Natural killer cell (primary cell): ENCODE measurements around the gene CREG1. TPM values are rescaled to one million over a fixed set of nuclear protein-coding genes. Genes with fewer than 3 reads are reported as not detected.

Source experiments
- ATAC-seq, 3 donors: fragments of 150-1000 bp in 2 of 3; fragments of 200-7000 bp in 1 of 3; cut with Tn5 transposase; 1 replicate in 1 of 3; 2 replicates in 2 of 3; pipeline ENCODE4 v1.10.0; 2021; ENCODE audit warnings: mild to moderate bottlenecking in 2 of 3, moderate library complexity in 2 of 3
- DNase-seq, 2 donors: peaks; one replicate each; pipeline versions ENCODE4 v3.0.0 to v3.0.0-alpha.2; 2013 to 2021; ENCODE audit warnings: mixed read lengths in 1 of 2
- H3K27ac ChIP-seq: one replicate; pipeline ENCODE4 v1.5.1; 2013; ENCODE audit warnings: mild to moderate bottlenecking, low read length
- H3K27me3 ChIP-seq: one replicate; pipeline ENCODE4 v1.6.1; 2013; ENCODE audit warnings: low read length; ENCODE audit not compliant: control insufficient read depth, insufficient read depth
- H3K36me3 ChIP-seq: one replicate; pipeline ENCODE4 v1.6.1; 2013; ENCODE audit warnings: low read length; ENCODE audit not compliant: control insufficient read depth, insufficient read depth
- H3K4me1 ChIP-seq: one replicate; pipeline ENCODE4 v1.6.1; 2013; ENCODE audit warnings: low read length; ENCODE audit not compliant: control insufficient read depth, insufficient read depth
- H3K4me3 ChIP-seq: one replicate; pipeline ENCODE4 v1.5.1; 2013; ENCODE audit warnings: low read length
- H3K9me3 ChIP-seq: one replicate; pipeline ENCODE4 v1.6.1; 2013; ENCODE audit warnings: low read length; ENCODE audit not compliant: control insufficient read depth, insufficient read depth
- H3K27ac Mint-ChIP-seq, 2 donors: one replicate each; pipeline ENCODE4 v1.8.0; 2022; ENCODE audit warnings: mild to moderate bottlenecking in 2 of 2, mixed read lengths in 2 of 2, moderate library complexity in 1 of 2
- H3K27me3 Mint-ChIP-seq, 2 donors: one replicate each; pipeline ENCODE4 v1.8.0; 2022; ENCODE audit warnings: low read depth in 2 of 2, mixed read lengths in 2 of 2
- H3K36me3 Mint-ChIP-seq: one replicate; pipeline ENCODE4 v1.8.0; 2022; ENCODE audit warnings: mixed read lengths
- H3K4me1 Mint-ChIP-seq, 2 donors: one replicate each; pipeline ENCODE4 v1.8.0; 2022; ENCODE audit warnings: mixed read lengths in 2 of 2
- H3K4me3 Mint-ChIP-seq: one replicate; pipeline ENCODE4 v1.8.0; 2022; ENCODE audit warnings: mild to moderate bottlenecking, moderate library complexity, mixed read lengths
- H3K9me3 Mint-ChIP-seq, 2 donors: one replicate each; pipeline ENCODE4 v1.8.0; 2022; ENCODE audit warnings: mixed read lengths in 2 of 2
- WGBS: methylation state at CpG from one replicate; pipeline ENCODE4 v1.1.7; 2013; ENCODE audit warnings: missing lambda C conversion rate; ENCODE audit not compliant: insufficient coverage; 5-methylcytosine and 5-hydroxymethylcytosine counted together
- intact Hi-C: fragments of 100-400 bp; cut with micrococcal nuclease; formaldehyde crosslinking; loops from one replicate; pipeline ENCODE4 v1.14.2; 2022
- total RNA-seq, 4 donors: library from RNA; stranded (reverse); fragments of 120-200 nt in 1 of 4; gene quantifications; one replicate each; pipeline versions ENCODE4 v1.2.3 to v1.2.4, GENCODE V29; 2013 to 2022
- TF ChIP-seq, protein P1 (sequence below): fragments of 200-600 bp; IDR thresholded peaks from one replicate; pipeline ENCODE4 v1.8.0; 2022; ENCODE audit warnings: antibody characterized with exemption

Gene CREG1
- total RNA-seq, 3 donors from 2014 or later (not counting 1 experiment from before 2014, with no cell fraction given) = 6.7 to 15.8 (median 8.9) TPM

GRCh38 chr1:167528057-167528728 is 25.4 kb downstream of the CREG1 start:
- Mint-ChIP-seq H3K4me1 (peaks cover 0 to 5% of the 10 kb centered on the region in 2 donors), H3K27me3 (peaks cover 0 to 4% of the 10 kb centered on the region in 2 donors), H3K36me3 (no peaks in the 10 kb centered on the region), H3K27ac (no peak overlapping the region), H3K9me3 (no peaks in the 10 kb centered on the region), H3K4me3 (no peak overlapping the region)
- whole genome bisulfite sequencing = 95% methylated on average over 3 of the region's 3 CpGs
- TF ChIP-seq, protein P1, sequence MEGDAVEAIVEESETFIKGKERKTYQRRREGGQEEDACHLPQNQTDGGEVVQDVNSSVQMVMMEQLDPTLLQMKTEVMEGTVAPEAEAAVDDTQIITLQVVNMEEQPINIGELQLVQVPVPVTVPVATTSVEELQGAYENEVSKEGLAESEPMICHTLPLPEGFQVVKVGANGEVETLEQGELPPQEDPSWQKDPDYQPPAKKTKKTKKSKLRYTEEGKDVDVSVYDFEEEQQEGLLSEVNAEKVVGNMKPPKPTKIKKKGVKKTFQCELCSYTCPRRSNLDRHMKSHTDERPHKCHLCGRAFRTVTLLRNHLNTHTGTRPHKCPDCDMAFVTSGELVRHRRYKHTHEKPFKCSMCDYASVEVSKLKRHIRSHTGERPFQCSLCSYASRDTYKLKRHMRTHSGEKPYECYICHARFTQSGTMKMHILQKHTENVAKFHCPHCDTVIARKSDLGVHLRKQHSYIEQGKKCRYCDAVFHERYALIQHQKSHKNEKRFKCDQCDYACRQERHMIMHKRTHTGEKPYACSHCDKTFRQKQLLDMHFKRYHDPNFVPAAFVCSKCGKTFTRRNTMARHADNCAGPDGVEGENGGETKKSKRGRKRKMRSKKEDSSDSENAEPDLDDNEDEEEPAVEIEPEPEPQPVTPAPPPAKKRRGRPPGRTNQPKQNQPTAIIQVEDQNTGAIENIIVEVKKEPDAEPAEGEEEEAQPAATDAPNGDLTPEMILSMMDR = no peak
- Histone ChIP-seq H3K27ac (no peak overlapping the region), H3K4me1 (no peaks in the 10 kb centered on the region), H3K4me3 (no peak overlapping the region), H3K9me3 (no peaks in the 10 kb centered on the region), H3K27me3 (no peaks in the 10 kb centered on the region), H3K36me3 (no peaks in the 10 kb centered on the region)
- ATAC-seq (no peak), DNase-seq (no peak)
- intact Hi-C loops = no loop called here

- H3K27ac ChIP-seq = no peak overlapping the region
- ATAC-seq (no peak), DNase-seq (no peak)
- intact Hi-C loops = no loop called here
- Mint-ChIP-seq H3K9me3 (no peaks in the 10 kb centered on the region), H3K27me3 (peaks cover 0 to 4% of the 10 kb centered on the region in 2 donors), H3K4me3 (no peak overlapping the region), H3K27ac (no peak overlapping the region), H3K4me1 (peaks cover 0 to 5% of the 10 kb centered on the region in 2 donors), H3K36me3 (no peaks in the 10 kb centered on the region)
- no peak overlapping the region for H3K4me3 ChIP-seq
- no peaks in the 10 kb centered on the region for H3K27me3 ChIP-seq
- no peaks in the 10 kb centered on the region for H3K4me1 ChIP-seq
- H3K9me3 ChIP-seq = no peaks in the 10 kb centered on the region
- H3K36me3 ChIP-seq = no peaks in the 10 kb centered on the region
- 90% methylated on average over 8 of the region's 8 CpGs for WGBS
- TF ChIP-seq, protein P1 = no peak
These were observed 26.7 kb downstream of the CREG1 start for GRCh38 chr1:167526667-167527383.

GRCh38 chr1:167524651-167525050 is 28.9 kb downstream of the CREG1 start:
- peaks cover 2% of the 10 kb centered on the region for H3K4me1 ChIP-seq
- Mint-ChIP-seq H3K27me3 (peaks cover 0 to 4% of the 10 kb centered on the region in 2 donors), H3K4me3 (no peak overlapping the region), H3K27ac (no peak overlapping the region), H3K4me1 (peaks cover 6 to 13% of the 10 kb centered on the region in 2 donors), H3K36me3 (no peaks in the 10 kb centered on the region), H3K9me3 (no peaks in the 10 kb centered on the region)
- 89% methylated on average over 9 of the region's 9 CpGs for WGBS
- TF ChIP-seq, protein P1 = no peak
- H3K36me3 ChIP-seq = no peaks in the 10 kb centered on the region
- H3K9me3 ChIP-seq = no peaks in the 10 kb centered on the region
- intact Hi-C loops = no loop called here
- no peak for ATAC-seq
- H3K27me3 ChIP-seq = no peaks in the 10 kb centered on the region
- DNase-seq = no peak
- H3K27ac ChIP-seq = no peak overlapping the region
- H3K4me3 ChIP-seq = no peak overlapping the region
